Measurements from ENCODE around the gene CGB3.
"Not testable (repeated sequence)": the region's sequence is repeated elsewhere in the genome, so short reads cannot be mapped to it uniquely, and the experiment has no call there.

CGB3 gene

DNA sequence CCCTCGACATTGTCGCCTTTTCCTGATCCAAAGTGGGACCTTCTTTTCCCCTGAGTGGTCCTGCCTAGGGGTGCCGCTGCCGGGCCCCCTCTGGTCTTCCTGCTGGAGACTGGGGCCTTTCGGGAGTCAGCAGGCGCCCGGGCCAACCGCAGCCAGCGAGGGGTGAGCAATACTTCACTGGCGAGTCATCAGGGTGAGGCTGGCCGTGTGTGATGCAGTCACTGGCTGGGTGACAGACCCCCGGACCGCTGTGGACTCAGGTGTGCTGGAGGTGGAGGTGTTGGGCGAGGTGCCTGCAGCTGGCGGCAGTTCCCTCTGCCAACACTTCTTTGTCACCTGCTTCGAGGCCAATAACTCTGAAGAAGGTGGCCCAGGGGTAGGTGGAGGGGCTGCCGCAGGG, 18.0 kb upstream of the CGB3 start:
- DNase-seq: no peak

DNA sequence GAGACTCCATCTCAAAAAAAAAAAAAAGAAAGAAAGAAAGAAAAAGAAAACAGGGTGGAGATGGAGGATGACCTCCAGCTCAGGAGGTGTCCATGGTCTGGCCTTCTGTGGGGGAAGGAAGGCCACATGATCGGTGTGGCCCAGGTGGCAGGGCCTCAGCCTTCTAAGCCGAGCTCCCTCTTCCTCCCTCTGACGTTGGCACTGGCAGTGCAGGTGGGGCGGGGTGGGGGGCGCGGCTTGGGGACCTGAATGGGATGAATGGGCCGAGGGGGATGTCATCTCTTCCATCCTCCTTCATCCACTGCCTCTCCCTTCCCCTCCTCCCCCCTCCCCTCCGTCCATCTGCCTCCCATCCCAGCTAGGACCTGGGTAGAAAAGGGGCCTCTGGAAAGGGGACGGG, 15.6 kb upstream of the CGB3 start:
- not testable (repeated sequence) for DNase-seq

DNA sequence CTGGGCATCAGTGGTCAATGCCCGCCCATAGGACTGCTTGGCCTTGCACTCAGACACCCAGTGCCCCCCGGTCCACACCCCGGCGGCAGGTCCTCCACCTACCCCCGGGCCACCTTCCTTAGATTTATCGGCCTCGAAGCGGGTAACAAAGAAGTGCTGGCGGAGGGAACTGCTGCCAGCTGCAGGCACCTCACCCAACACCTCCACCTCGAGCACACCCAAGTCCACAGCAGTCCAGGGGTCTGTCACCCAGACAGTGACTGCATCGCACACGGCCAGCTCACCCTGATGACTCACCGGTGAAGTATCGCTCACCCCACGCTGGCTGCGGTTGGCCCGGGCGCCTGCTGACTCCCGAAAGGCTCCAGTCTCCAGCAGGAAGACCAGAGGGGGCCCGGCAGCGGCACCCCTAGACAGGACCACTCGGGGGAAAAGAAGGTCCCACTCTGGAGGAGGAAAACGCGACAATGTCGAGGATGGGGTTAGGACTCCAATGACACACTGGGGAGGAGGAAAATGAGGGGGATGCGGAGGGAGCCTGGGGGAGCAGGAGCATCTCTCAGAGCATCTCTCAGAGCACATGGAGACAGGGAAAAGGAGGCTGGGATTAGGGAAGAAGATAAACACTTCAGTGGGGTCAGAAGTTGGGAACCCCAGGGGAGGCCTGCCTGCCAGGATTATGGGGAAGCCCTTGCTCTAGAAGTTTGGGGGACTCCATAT, 14.6 kb upstream of the CGB3 start:
- not testable (repeated sequence) for DNase-seq

DNA sequence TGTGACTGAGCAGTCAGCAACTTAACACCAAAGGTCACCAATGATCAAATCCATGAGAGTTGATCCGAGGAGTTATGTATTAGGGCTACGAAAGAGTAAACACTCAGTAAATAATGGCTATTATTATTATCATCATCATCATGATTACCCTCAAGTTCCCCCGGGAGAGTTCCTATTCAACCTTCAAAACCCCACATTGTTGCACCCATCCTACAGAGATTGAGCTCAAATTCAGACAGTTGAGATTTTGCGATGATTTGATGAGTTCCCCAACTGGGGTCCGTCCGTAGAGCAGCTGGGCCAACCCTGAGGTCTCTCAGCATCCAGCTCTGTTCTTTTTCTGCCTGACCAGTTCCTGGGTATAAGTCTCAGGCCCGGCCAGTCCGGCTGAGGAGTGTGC, 14.0 kb upstream of the CGB3 start:
- not testable (repeated sequence) for DNase-seq

DNA sequence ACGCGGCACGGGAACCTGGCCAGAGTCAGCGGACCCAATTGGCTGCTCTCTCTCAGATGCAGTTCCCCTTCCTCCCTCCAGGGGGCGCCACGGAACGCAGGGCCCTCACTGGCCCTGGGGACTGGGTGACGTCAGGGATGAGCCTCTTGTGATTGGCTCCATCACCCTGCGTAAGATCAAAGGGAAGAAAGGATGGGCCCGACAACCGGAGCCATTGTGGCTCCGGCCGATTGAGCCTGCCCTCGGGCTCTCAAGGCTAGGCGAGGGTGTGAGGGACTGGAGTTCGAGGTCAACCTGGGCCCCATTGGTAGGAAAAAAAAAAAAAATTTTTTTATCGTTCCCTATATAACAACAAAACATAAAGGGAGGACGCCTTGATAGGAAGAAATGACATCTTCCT, 12.7 kb upstream of the CGB3 start, which contains the start of gene CGB1:
CGB1 (minus strand) TSS at position 81 of the 400 bp plus-strand sequence. CDS start 184 bp downstream, outside the sequence.
- DNase-seq: peak; percentile 22 to 32

DNA sequence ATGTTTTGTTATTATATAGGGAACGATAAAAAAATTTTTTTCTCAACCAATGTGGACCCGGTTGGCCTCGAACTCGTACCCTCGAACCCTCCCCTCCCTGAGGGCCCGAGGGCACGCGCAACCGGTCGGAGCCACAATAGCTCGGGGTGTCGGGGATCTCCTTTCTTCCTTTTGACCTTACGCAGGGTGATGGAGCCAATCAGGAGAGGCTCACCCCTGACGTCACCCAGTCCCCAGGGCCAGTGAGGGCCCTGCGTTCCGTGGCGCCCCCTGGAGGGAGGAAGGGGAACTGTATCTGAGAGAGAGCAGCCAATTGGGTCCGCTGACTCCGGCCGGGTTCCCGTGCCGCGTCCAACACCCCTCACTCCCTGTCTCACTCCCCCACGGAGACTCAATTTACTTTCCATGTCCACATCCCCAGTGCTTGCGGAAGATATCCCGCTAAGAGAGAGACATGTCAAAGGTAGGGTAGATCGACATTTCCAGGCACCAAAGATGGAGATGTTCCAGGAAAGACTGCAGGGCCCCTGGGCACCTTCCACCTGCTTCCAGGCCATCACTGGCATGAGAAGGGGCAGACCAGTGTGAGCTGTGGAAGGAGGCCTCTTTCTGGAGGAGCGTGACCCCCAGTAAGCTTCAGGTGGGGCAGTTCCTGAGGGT, 7.6 kb upstream of the CGB3 start, which contains the start of gene CGB2:
CGB2 (plus strand) TSS at position 249 of the 660 bp plus-strand sequence; CDS start at position 455, 206 bp downstream.
- peak; percentile 53 to 64 for DNase-seq

DNA sequence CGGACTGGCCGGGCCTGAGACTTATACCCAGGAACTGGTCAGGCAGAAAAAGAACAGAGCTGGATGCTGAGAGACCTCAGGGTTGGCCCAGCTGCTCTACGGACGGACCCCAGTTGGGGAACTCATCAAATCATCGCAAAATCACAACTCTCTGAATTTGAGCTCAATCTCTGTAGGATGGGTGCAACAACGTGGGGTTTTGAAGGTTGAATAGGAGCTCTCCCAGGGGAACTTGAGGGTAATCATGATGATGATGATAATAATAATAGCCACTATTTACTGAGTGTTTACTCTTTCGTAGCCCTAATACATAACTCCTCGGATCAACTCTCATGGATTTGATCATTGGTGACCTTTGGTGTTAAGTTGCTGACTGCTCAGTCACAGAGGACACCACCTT, 6.2 kb upstream of the CGB3 start:
- DNase-seq: not testable (repeated sequence)

DNA sequence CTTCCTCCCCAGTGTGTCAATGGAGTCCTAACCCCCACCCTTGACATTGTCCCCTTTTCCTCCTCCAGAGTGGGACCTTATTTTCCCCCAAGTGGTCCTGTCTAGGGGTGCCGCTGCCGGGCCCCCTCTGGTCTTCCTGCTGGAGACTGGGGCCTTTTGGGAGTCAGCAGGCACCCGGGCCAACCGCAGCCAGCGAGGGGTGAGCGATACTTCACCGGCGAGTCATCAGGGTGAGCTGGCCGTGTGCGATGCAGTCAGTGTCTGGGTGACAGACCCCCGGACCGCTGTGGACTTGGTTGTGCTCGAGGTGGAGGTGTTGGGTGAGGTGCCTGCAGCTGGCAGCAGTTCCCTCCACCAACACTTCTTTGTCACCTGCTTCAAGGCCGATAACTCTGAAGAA, 5.6 kb upstream of the CGB3 start:
- not testable (repeated sequence) for DNase-seq

DNA sequence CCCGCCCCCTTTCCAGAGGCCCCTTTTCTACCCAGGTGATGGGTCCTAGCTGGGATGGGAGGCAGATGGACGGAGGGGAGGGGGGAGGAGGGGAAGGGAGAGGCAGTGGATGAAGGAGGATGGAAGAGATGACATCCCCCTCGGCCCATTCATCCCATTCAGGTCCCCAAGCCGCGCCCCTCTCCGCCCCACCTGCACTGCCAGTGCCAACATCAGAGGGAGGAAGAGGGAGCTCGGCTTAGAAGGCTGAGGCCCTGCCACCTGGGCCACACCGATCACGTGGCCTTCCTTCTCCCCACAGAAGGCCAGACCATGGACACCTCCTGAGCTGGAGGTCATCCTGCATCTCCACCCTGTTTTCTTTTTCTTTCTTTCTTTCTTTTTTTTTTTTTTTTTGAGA, 4.6 kb upstream of the CGB3 start:
- not testable (repeated sequence) for DNase-seq

DNA sequence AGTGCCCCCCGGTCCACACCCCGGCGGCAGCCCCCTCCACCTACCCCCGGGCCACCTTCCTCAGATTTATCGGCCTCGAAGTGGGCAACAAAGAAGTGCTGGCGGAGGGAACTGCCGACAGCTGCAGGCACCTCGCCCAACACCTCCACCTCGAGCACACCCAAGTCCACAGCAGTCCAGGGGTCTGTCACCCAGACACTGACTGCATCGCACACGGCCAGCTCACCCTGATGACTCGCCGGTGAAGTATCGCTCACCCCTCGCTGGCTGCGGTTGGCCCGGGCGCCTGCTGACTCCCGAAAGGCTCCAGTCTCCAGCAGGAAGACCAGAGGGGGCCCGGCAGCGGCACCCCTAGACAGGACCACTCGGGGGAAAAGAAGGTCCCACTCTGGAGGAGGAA, 1.5 kb upstream of the CGB3 start:
- not testable (repeated sequence) for DNase-seq

DNA sequence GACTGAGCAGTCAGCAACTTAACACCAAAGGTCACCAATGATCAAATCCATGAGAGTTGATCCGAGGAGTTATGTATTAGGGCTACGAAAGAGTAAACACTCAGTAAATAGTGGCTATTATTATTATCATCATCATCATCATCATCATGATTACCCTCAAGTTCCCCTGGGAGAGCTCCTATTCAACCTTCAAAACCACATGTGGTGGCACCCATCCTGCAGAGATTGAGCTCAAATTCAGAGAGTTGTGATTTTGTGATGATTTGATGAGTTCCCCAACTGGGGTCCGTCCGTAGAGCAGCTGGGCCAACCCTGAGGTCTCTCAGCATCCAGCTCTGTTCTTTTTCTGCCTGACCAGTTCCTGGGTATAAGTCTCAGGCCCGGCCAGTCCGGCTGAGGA, 955 bp upstream of the CGB3 start:
- DNase-seq: not testable (repeated sequence)

DNA sequence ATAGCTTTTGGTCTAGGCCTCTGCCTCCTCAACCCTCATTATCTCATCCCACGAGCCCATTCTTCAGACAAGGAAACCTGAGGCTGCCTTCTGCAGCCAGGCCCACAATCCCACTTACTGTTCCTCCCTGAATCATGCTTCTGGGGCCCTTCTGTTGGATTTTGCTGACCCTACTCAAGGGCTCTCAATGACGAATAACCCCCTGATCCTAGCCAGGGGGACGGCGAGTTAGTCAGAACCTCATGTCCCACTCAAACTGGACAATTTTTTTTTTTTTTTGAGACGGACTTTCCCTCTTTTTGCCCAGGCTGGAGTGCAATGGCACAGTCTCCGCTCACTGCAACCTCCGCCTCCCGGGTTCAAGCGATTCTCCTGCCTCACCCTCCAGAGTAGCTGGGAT, 2.0 kb downstream of the CGB3 start:
- no peak for DNase-seq

DNA sequence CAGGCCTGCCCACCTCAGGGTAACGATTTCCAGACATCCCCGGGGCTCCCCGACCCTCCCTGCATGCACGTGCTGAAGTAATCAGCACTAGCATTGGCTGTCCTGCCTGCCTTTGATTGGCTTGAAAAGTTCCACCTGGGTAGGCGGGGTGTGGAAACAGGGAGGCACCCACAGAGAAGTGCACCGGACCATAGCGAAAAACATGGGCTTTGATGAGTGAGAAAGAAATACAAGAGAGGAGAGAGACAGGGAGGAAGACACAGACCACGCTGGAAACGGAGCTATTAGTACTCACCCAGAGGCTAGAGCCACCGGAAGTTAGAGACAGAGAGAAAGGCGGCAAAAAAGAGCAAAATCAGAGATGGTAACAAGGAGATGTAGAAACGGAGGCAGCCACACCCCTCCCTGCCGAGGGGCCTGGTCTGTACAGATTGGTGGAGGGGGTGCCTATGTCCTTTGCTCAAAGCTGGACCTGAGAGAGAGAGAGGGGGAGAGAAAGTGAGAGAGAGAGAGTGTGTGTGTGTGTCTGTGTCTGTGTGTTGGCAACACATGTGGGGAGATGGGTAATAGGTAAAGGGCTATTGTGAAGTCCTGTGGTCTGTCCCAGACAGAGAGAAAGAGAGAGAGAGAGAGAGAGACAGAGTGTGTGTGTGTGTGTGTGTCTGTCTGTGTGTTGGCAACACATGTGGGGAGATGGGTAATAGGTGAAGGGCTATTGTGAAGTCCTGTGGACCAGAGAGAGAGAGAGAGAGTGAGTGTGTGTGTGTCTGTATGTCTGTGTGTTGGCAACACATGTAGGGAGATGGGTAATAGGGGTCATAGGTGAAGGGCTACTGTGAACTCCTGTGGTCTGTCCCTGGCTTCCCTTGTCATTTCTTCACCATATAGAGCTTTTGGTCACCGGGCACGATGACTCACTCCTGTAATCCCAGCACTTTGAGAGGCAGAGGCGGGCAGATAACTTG, 2.9 kb downstream of the CGB3 start:
- no peak for DNase-seq

DNA sequence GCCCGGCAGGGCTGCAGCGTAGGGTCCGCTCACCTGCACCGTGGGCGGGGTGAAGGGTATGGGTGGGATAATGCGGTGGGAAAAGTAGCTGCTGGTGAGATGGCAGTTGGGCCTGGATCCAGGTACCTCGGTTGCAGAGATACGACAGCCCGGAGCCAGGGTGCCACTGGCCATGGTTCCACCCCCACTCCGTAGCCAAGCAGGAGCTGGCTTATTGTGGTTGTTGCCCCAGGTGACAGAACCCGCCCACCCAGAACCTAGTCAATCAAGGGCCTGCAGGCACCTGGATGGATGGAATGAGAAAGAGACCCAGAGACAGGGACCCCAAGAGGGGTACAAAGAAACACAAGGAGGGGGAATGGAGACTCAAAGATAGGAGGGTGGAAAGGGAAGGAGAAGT, 3.8 kb downstream of the CGB3 start:
- DNase-seq: no peak

DNA sequence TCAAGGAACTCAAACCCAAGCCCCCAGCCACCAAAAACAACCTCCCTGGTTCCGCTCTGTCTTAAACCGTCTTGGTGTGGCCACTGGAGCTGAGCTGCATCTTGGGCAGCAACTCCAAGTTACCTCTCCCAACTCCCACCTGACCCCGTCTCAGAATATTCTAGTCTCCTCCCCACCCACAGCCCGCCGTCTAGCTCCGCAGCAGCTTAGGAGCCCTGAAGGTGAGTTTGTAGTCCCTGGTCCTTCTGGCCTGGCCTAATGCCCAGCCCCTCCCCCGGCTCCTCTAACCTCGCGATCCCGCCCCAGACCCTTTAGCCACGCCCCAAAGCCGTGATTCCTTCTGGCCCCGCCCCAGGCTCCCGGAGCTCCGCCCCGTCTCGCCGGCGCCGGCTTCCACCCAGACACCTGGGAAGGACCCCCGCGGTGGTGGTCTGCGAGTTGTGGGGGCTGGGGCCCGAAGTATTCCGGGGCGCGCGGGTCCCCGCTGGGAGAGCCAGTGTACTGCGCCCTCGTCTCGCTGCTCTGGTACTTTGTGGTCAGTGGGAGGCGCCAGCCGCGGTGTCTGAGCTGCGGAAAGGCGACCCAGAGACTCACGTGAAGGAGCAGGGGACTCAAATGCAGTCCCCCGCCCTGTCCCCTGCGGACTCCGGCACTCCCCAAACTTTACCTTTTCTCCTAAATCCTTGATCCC, 4.7 kb downstream of the CGB3 start:
- peak; percentile 70 to 72 for DNase-seq

DNA sequence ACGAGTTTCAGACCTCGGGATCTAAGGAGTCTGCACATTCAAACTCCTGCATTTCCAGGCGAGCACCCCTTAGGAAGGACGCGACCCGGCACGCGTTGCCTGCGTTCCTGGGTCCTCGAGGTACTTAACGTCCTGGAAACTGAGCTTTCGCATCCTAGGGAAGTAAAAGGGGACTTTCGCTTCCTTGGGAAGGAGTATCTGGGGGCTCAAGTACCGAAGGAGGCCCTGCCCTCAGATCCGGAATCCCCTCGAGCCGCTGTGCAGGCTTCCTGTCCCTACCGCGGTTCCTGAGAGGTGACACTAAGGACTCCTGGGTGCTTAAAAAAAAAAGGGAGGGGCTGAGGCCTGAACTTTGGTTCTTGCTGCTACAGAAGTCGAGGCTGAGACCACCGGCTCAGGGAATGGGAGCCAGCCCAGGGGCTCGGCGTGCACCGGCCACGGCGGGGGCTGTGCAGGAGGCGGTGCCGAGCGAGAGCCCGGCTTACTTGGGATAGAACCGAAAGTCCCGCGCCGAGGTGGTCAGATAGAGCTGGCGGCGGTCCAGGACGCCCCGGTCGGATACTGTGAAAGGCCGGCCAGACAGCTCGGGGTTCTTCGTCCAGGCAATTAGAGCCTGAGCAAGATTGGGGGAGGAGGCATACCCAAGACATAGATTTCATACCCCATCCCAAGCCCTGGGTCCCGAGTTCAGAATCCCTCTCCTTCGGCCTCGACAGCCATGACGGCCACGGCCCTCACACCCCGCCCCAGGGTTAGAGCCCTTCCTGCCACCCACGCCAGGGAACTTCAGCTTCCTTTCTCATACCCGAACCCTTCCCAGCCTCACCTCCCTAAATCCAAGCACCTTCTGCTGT, 5.5 kb downstream of the CGB3 start:
- DNase-seq: peak in 1 of 2 donors; percentile 19

DNA sequence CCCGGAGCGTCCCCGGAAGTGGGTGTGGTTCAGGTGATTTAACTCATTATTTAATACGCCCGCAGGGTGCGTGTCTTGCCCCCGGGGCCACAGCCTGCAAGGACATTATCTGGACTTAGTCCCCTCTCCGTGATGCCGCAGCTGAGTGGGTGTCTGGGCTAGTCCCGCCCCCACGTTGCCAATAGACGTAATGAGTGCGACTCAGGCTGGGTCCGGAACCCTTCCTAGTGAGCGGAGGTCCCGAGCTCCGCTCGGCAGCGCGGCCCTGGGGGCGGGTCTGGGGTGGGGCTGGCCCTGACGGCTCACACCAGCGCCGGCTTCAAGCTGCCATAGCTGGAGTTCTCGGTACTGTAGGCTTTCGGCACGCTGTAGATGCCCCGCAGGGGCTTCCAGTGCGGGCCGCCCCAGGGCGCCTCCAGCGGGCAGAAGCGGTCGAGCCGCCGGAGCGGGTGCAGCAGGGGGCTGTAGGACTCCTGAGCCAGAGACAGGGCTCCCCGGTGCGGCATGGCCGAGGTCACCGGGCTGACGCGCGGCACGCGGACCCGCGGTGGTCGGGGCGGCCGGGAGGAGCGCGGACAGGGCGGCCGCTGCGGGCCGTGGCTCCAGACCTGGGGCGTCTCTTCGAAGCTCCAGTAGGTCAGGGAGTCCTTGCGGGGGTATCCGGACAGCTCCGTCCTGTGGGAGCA, 6.3 kb downstream of the CGB3 start:
- peak; percentile 72 to 73 for DNase-seq

DNA sequence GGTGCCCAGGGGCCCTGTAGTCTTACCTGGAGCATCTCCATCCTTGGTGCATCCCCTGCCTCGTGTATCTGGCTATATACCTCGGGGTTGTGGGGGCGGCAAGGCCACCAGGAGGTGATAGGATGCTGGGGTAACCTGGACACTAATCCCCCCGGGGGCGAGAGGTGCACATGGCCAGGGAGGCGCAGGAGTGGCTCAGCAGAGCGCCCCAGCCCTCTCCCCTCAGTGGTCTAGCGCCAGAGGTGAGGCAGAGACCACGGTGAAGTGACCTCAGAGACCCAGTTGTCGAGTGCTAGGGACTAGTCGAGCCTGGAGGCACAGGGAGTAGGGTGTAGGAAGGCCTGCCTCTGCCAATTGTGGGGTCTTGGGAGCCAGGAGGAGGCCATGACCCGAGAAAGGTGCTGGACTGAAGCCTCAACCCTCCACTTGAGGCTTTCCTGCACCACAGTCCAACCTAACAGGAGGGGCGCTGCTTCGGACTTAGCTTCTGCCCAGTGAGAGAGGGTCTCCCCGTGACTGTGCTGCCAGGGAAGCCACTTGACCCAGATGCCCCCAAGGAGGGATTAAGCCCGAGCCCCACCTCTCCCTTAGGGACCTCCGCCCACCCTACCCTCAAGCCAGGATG, 7.0 kb downstream of the CGB3 start, which contains the start of gene LHB:
LHB (minus strand) TSS at position 51 of the 625 bp plus-strand sequence; CDS start at position 41, 10 bp downstream.
- no peak for DNase-seq

DNA sequence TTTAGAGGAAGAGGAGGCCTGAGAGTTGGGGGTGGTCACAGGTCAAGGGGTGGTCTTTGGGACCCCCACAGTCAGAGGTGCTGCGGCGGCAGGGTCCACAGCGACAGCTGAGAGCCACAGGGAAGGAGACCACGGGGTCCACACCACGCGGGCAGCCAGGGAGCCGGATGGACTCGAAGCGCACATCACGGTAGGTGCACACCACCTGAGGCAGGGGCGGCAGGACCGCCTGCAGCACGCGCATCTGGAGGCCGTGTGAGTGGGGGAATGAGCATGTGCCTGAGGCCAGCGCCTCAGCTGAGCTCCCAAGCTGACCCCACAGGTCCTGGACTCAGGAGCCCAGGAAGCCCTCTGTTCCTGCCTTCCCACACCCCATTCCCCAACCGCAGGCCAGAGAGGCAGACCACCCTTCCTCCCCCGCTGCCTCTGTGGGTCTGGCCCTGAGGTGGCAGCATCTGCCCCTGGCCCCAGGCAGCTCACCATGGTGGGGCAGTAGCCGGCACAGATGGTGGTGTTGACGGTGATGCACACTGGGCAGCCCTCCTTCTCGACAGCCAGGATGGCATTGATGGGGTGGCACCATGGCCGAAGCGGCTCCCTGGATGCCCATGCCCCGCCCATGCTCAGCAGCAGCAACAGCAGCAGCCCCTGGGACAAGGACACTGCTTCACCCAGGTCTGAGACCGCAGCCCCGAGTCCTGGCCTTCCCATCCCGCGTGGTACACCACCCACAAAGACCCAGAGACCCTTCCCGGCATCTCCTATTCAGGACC, 7.9 kb downstream of the CGB3 start:
- no peak for DNase-seq

All from CD4-positive, alpha-beta T cell treated with Interleukin-4 for 1 hour (primary cell).